Measurements from ENCODE around the gene COP1. TPM values are rescaled to one million over a fixed set of nuclear protein-coding genes. Genes with fewer than 3 reads are reported as not detected.

COP1 gene
- total and polyA plus RNA-seq, 10 of the 15 experiments (the other 5 are each of a cell fraction or from before 2014, with no cell fraction given): 17.7 to 49.9 (median 38.7) TPM

DNA sequence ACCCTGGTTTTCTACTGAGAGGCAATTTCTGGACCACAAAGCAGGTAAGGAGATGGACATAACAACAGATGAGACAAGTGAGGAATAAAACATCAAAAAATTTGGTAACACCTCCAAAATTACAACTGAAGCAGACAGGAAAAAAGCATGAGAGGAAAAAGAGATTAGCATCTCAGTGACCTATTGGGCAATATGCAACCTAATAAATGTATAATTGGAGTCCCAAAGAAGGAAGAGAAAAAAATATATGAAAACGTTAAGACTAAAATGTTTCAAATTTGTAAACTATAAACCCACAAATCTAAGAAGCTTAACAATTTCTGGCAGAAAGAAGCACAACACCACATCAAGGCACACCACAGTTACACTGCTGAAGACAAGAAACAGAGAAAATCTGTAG, 255.5 kb downstream of the COP1 start (continued):
- TF ChIP-seq, protein P1, sequence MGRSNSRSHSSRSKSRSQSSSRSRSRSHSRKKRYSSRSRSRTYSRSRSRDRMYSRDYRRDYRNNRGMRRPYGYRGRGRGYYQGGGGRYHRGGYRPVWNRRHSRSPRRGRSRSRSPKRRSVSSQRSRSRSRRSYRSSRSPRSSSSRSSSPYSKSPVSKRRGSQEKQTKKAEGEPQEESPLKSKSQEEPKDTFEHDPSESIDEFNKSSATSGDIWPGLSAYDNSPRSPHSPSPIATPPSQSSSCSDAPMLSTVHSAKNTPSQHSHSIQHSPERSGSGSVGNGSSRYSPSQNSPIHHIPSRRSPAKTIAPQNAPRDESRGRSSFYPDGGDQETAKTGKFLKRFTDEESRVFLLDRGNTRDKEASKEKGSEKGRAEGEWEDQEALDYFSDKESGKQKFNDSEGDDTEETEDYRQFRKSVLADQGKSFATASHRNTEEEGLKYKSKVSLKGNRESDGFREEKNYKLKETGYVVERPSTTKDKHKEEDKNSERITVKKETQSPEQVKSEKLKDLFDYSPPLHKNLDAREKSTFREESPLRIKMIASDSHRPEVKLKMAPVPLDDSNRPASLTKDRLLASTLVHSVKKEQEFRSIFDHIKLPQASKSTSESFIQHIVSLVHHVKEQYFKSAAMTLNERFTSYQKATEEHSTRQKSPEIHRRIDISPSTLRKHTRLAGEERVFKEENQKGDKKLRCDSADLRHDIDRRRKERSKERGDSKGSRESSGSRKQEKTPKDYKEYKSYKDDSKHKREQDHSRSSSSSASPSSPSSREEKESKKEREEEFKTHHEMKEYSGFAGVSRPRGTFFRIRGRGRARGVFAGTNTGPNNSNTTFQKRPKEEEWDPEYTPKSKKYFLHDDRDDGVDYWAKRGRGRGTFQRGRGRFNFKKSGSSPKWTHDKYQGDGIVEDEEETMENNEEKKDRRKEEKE (IDR thresholded peaks at IDR 0.05): no peak
- TF ChIP-seq, protein P2, sequence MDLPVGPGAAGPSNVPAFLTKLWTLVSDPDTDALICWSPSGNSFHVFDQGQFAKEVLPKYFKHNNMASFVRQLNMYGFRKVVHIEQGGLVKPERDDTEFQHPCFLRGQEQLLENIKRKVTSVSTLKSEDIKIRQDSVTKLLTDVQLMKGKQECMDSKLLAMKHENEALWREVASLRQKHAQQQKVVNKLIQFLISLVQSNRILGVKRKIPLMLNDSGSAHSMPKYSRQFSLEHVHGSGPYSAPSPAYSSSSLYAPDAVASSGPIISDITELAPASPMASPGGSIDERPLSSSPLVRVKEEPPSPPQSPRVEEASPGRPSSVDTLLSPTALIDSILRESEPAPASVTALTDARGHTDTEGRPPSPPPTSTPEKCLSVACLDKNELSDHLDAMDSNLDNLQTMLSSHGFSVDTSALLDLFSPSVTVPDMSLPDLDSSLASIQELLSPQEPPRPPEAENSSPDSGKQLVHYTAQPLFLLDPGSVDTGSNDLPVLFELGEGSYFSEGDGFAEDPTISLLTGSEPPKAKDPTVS (IDR thresholded peaks at IDR 0.05; ENCODE audit: low read depth, low read length): no peak

DNA sequence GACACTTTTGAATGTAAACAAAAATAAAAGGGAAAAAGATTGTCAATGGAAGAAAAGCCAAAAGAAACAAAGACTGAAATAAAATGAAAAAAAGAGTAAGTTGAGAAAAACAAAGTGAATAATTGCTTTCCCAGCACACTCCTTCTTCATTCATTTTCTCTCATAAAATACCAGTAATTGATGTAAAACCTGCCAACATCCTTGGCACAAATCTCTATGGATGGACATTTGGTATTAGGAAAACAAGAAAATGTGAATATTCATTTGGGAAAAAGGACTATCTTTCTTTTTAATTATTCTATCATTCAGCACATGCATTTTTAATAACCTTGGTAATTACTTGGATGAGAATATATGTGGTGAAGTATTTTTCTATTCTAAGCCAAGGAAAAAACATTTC, 259.3 kb downstream of the COP1 start:
- FAIRE-seq: no peak
- no peak overlapping the region for H2AFZ ChIP-seq (ENCODE audit: control insufficient read depth, low read depth, low read length)
- TF ChIP-seq KAT2A (conservative IDR thresholded peaks at IDR 0.05; ENCODE audit: control insufficient read depth, low read depth, low read length) (no peak), RFX5 (IDR thresholded peaks at IDR 0.05; ENCODE audit: low read depth, low read length) (no peak), PML (IDR thresholded peaks at IDR 0.05; ENCODE audit: low read length) (no peak), SREBF2 (IDR thresholded peaks at IDR 0.05; ENCODE audit: low read length) (no peak), BHLHE40 (IDR thresholded peaks at IDR 0.05; ENCODE audit: borderline replicate concordance in 1 of 2, low read depth in 2 of 2, low read length in 1 of 2) (no peak), POLR2A (IDR thresholded peaks at IDR 0.05; ENCODE audit: low read depth, low read length) (no peak), HDAC2 (IDR thresholded peaks at IDR 0.05) (no peak), HDGF (IDR thresholded peaks at IDR 0.05) (no peak)
- TF ChIP-seq, protein P3, sequence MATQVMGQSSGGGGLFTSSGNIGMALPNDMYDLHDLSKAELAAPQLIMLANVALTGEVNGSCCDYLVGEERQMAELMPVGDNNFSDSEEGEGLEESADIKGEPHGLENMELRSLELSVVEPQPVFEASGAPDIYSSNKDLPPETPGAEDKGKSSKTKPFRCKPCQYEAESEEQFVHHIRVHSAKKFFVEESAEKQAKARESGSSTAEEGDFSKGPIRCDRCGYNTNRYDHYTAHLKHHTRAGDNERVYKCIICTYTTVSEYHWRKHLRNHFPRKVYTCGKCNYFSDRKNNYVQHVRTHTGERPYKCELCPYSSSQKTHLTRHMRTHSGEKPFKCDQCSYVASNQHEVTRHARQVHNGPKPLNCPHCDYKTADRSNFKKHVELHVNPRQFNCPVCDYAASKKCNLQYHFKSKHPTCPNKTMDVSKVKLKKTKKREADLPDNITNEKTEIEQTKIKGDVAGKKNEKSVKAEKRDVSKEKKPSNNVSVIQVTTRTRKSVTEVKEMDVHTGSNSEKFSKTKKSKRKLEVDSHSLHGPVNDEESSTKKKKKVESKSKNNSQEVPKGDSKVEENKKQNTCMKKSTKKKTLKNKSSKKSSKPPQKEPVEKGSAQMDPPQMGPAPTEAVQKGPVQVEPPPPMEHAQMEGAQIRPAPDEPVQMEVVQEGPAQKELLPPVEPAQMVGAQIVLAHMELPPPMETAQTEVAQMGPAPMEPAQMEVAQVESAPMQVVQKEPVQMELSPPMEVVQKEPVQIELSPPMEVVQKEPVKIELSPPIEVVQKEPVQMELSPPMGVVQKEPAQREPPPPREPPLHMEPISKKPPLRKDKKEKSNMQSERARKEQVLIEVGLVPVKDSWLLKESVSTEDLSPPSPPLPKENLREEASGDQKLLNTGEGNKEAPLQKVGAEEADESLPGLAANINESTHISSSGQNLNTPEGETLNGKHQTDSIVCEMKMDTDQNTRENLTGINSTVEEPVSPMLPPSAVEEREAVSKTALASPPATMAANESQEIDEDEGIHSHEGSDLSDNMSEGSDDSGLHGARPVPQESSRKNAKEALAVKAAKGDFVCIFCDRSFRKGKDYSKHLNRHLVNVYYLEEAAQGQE (IDR thresholded peaks at IDR 0.05; ENCODE audit: low read depth, low read length): no peak
- TF ChIP-seq, protein P4, sequence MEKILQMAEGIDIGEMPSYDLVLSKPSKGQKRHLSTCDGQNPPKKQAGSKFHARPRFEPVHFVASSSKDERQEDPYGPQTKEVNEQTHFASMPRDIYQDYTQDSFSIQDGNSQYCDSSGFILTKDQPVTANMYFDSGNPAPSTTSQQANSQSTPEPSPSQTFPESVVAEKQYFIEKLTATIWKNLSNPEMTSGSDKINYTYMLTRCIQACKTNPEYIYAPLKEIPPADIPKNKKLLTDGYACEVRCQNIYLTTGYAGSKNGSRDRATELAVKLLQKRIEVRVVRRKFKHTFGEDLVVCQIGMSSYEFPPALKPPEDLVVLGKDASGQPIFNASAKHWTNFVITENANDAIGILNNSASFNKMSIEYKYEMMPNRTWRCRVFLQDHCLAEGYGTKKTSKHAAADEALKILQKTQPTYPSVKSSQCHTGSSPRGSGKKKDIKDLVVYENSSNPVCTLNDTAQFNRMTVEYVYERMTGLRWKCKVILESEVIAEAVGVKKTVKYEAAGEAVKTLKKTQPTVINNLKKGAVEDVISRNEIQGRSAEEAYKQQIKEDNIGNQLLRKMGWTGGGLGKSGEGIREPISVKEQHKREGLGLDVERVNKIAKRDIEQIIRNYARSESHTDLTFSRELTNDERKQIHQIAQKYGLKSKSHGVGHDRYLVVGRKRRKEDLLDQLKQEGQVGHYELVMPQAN (conservative IDR thresholded peaks at IDR 0.05): no peak

More for the DNA sequence above, 259.3 kb downstream of the COP1 start:
- no peaks in the 10 kb centered on the region; a peak in 1 of 4 replicates for H3K36me3 ChIP-seq (ENCODE audit: control insufficient read depth in 2 of 2, insufficient read depth in 2 of 2, low read length in 1 of 2)
- ChIA-PET SMC1A (ENCODE audit: uncharacterized antibody, unreplicated experiment) (interaction anchor here (1.5 kb wide), 1 partner anchor 42 kb away, joined by 4 read pairs; no protein-coding TSS in a partner anchor), POLR2A (no interaction called here), RAD21 (ENCODE audit: unreplicated experiment) (no interaction called here), CTCF (no interaction called here)
- no peaks in the 10 kb centered on the region for H4K20me1 ChIP-seq (ENCODE audit: control insufficient read depth, insufficient read depth)
- H3K9ac ChIP-seq (ENCODE audit: control insufficient read depth, insufficient read depth, low read length): no peak overlapping the region
- H3K79me2 ChIP-seq (ENCODE audit: control insufficient read depth, insufficient read depth, low read length): no peaks in the 10 kb centered on the region
- BruUV-seq (replicated peaks): no TSS peak
- H3K9me3 ChIP-seq (replicated peaks; ENCODE audit: control insufficient read depth, insufficient read depth, low read length): no peaks in the 10 kb centered on the region; the same call in 2 of the 3 replicates
- no peak overlapping the region for H3K4me3 ChIP-seq
- intact Hi-C loops (cut with micrococcal nuclease; ENCODE audit: unreplicated experiment) (loop anchor here (5.0 kb wide), 1 partner anchor 575 kb away; no protein-coding TSS in a partner anchor), in situ Hi-C loops (cut with MboI) (no loop called here)
- no peaks in the 10 kb centered on the region for H3K27me3 ChIP-seq (replicated peaks in 1 of 2; ENCODE audit: control insufficient read depth in 2 of 2, insufficient read depth in 2 of 2, low read length in 1 of 2)
- H3K4me1 ChIP-seq (ENCODE audit: control insufficient read depth, insufficient read depth, low read length): no peaks in the 10 kb centered on the region
- no peak overlapping the region for H3K27ac ChIP-seq (ENCODE audit: control insufficient read depth, insufficient read depth)
- ATAC-seq: no peak
- DNase-seq (ENCODE audit: low read depth, low spot score): no peak
- H3K4me2 ChIP-seq (ENCODE audit: control insufficient read depth, insufficient read depth): no peak overlapping the region
